22Rv1 (cell line): ENCODE data around the gene ADGRD1.

Experiments
- H3K27ac ChIP-seq: fragments of 450-650 bp; 2 replicates; pipeline ENCODE4 v1.5.1; 2017
- CTCF ChIP-seq: fragments of 450-650 bp; IDR thresholded peaks from 2 replicates; pipeline ENCODE4 v1.5.1; 2017; ENCODE audit warnings: mild to moderate bottlenecking
- ZFX ChIP-seq: fragments of 450-650 bp; IDR thresholded peaks from 2 replicates; pipeline ENCODE4 v1.6.1; 2017; ENCODE audit warnings: antibody characterized with exemption, borderline replicate concordance

The ADGRD1 gene

GRCh38 chr12:131163189-131163738, 209.6 kb downstream of the ADGRD1 start:
- H3K27ac ChIP-seq, result no peak overlapping the region
- TF ChIP-seq CTCF (no peak), ZFX (no peak)

DNA sequence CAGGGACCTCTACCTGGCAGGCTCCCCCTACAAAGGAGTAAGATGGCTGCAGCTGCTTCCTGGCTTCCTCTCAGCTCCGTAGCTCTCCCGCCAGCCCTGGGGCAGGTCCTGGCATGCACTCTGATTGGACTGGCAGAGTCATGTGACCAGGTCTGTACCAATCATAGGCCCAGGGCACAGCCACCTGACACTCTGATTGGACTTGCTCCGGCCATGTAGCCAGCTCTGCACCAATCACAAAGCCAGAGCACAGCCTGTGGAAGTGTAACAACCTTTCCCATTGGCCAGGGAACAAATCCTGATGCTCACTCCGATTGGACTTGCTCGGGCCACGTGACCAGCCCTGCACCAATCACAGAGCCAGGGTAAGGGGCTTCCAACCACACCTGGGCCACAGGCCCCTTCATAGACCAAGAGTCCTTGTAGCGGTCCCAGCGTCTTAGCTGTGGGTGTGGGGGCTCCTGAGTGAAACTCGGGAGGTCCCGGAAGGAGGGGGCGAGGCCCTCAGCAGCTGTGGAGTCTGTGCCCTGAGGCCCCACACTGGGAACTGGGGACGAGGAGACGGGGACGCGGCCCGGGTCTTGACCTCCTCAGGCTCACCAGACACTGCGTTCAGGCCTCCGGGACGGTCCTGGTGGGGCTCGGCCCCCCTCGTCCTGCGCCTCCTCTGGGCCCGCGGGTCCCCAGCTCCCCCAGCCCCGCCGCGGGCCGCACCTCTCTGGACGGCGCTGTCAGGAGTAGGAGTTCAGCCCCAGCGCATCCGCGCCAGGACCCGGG, 210.6 kb downstream of the ADGRD1 start:
- H3K27ac ChIP-seq, result no peak overlapping the region
- TF ChIP-seq CTCF (no peak), ZFX (no peak)

- TF ChIP-seq CTCF, result no peak
- no peak for TF ChIP-seq ZFX
- no peak overlapping the region for H3K27ac ChIP-seq
These were observed 213.0 kb downstream of the ADGRD1 start for GRCh38 chr12:131166717-131167116.

- no peak overlapping the region for H3K27ac ChIP-seq
These were observed 213.6 kb downstream of the ADGRD1 start for GRCh38 chr12:131167334-131167733.

DNA sequence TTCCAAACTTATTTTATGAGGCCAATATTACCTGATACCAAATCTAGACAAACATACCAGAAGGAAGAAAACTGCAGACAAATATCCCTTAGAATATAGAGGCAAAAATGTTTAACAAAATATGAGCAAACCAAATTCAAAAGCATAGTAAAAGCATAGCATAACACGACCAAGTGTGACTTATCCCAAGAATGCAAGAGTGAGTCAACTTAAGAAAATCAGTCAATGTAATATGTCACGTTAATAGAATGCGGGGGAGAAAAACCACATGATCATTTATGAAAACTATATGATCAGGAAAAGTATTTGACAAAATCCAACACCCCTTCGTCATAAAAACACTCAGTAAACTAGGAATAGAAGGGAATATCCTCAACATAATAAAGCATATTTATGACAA, 217.3 kb downstream of the ADGRD1 start:
- no peak for TF ChIP-seq ZFX
- no peak overlapping the region for H3K27ac ChIP-seq

More at GRCh38 chr12:131167334-131167733, 213.6 kb downstream of the ADGRD1 start:
- TF ChIP-seq CTCF, result no peak
- TF ChIP-seq ZFX, result no peak

DNA sequence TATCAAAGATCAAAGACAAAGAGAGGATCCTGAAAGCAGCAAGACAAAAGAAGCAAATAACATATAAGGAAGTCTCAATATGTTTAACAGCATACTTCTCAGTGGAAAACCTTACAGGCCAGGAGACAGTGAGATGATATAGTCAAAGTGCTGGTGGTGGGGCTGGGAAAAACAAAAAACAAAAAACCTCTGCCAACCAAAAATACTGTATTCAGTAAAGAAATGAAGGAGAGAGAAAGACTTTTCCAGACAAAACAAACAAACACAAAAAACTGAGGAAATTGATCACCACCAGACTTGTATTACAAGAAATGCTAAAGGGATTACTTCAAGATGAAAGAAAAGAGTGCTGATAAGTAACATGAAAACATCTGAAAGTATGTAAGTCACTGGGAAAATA, 221.2 kb downstream of the ADGRD1 start:
- no peak for TF ChIP-seq ZFX
- no peak for TF ChIP-seq CTCF
- no peak overlapping the region for H3K27ac ChIP-seq

GRCh38 chr12:131176266-131176665, 222.6 kb downstream of the ADGRD1 start:
- no peak overlapping the region for H3K27ac ChIP-seq
- no peak for TF ChIP-seq CTCF
- TF ChIP-seq ZFX, result no peak
